HT-29 (cell line): Measurements from ENCODE around the gene SPCS1. TPM values are rescaled to one million over a fixed set of nuclear protein-coding genes. Genes with fewer than 3 reads are reported as not detected.

Source experiments
- DNase-seq: peaks from one replicate; pipeline ENCODE4 v3.0.0-alpha.2; 2015; ENCODE audit warnings: low spot score
- small RNA-seq: library from RNA; depleted of rRNA; stranded (forward); fragments of <200 nt; gene quantifications from one replicate; pipeline ENCODE3, GENCODE V24; 2014
- total RNA-seq: library from RNA; depleted of rRNA; stranded (reverse); fragments of >200 nt; shearing (Covaris generic); gene quantifications from 2 replicates; pipeline ENCODE4 v1.2.3, GENCODE V29; 2014; rRNA removed

The SPCS1 gene
- total RNA-seq, 1 experiment from 2014 or later = 85.7 TPM

DNA sequence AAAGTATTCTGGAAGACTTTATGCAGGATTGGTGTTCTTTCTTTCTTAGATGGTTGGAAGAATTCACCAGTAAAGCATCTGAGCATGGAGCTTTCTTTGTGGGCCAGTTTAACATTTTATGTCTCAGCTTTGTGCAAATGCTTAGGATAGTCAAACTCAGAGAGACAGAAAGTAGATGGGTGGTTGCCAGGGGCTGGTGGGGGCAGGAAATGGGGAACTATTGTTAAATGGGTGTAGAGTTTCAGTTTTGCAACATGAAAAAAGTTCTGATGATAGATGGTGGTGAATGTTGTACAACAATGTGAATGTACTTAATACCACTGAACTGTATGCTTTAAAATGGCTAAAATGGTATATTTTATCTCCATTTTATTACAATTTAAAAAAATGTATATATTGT, 24.8 kb downstream of the SPCS1 start:
- no peak for DNase-seq

DNA sequence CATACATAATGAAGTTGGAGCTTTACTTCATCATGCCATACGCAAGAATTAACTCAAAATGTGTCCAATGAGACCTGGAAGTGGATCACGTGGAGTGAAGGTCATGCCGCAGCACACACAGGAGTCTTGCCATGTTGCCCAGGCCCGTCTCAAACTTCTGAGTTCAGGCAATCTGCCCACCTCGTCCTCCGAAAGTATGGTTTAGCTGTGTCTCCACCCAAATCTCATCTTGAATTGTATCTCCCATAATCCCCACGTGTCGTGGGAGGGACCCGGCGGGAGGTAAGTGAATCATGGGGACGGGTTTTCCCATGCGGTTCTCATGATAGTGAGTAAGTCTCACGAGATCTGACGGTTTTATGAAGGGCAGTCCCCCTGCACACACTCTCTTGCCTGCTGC, 25.7 kb downstream of the SPCS1 start:
- no peak for DNase-seq

DNA sequence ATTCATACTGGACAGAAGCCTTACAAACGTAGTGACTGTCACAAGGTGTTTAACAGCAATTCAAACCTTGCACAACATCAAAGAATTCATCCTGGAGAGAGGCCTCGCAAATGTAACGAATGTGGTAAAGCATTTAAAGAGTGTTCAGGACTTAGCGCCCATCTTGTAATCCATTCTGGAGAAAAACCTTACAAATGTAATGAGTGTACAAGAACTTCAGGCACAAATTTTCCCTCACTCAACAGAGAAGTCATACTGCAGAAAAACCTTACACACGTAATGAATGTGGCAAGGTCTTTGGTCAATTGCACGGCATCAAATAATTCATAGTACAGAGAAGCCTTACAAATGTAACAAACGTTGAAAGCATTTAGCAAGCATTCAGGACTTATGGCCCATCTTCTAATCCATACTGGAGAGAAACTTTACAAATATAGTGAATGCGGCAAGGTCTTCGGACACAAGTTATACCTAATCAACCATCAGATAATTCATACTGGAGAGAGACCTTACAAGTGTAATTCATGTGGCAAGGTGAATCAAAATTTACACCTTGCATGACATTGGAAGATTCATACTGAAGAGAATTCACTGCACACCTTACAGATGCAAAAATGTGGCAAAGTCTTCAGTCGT, 27.5 kb downstream of the SPCS1 start:
- no peak for DNase-seq

DNA sequence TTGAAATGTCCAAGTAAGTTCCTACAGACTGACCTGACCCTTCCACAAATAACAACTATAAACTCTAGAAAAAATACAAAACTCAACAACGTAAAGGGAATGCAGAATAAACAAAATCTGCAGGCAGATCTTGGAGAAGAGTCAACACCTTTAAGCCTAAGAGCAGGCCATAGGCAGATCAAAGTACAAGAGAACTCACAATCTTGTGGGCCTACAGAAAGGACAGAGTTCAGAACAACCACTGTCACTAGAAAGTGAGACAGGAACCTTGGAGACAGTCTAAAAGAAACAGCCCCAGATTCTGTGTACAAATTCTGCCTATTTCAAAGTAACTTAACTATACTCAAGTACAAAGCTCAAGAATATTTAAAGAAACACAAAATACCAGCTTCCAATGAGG, 33.8 kb downstream of the SPCS1 start:
- no peak for DNase-seq

DNA sequence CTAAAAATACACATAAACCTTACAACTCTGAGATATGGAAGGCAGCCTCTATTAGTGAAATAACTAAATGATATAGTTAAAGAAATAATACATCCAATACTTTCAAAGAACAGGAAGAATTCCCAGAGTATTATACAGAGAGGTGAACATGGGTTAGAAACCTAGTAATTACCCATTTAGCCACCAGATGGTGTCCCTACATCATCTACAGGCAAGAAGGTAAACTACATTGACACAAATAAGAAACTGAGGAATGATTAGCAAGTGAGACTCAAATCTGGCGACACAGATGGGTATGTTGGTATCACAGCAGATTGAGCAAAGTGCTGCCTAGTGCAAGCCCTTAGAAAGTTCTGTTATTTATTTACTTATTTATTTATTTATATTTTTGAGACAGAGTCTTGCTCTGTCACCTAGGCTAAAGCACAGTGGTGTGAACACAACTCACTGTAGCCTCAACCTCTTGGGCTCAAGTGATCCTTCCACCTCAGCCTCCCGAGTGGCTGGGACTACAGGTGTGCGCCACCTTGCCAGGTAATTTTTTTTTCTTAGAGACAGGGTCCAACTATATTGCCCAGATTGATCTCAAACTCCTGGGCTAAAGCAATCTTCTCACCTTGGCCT, 36.6 kb downstream of the SPCS1 start:
- peak; percentile 34 for DNase-seq

DNA sequence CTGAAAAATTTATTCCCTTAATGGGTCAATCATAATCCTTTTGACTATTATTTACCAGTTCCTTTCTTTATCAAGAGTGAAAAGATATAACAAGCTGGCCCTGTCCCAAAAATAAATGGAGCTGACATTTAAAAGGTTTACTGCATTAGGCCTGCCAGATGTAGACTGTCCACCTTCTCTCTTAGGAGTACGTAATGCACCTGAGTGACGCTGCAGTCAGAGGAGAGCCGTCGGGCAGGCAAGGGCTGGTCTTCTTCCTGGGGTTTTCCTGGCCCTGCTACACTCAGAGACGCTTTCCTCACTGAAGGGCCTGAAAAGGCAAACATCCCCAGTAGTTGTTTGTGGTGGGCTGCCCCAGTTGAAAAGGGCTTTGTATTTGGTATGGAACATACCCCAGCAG, 37.2 kb downstream of the SPCS1 start:
- no peak for DNase-seq

DNA sequence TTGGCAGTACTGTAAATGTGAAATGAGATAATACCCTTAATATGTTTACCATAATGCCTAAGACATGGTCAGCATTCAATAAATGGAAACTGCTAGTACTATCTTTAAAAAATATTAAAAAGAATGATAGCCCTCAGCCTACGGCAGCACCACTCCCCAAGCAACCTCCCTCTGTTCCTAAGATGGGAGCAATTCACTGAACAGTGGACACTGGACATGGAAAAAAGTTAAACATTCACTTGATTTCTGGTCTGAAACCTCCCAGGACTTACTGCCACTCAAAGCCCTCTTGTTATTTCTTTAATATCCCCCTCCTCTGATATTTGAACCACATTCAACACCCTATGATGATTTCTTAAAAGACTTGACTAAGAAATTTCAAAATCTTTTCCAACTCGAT, 37.8 kb downstream of the SPCS1 start:
- no peak for DNase-seq

DNA sequence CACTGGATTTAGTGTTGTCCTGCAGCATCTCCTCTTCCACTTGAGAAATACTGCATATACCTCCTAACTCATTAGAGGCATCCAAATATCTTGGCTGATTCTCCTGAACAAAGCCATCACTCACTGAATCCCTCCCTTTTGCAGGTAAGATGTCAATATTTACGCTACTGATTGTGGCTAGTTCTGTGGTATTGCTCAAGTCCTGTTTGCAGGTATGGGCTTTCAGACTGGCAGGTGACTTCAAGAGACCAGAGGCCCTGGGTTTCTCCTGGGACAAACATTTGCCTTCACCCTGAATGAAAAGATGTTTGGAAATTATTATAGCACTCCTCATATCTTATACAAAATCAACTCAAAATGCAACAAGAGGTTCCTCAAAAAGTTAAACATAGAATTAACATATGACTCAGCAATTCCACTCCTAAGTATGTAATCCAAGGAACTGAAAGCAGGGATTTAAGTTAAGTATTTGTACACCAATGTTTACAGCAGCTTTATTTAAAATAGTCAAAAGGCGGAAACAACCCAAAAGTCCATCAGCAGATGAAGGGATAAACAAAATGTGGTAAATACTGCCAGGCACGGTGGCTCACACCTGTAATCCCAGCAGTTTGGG, 46.2 kb downstream of the SPCS1 start:
- no peak for DNase-seq

DNA sequence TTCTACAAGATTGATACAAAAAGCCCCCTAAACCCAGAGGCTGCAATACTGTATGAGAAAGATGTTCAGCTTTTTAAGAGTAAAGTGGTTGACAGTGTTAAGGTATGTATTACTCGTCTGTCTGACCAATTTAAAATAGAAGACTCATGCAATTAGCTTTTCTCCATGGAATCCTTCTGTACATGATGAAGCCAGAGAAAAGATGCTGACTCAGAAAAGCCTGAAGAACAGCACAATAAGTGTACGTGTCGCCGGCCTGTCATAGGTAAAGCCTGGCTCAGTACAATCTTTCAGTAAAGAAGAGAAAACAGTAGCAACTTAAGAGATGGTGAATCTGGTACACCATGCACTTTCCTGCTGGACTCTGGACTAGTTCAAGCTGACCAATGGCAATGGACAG, 48.5 kb downstream of the SPCS1 start:
- no peak for DNase-seq

DNA sequence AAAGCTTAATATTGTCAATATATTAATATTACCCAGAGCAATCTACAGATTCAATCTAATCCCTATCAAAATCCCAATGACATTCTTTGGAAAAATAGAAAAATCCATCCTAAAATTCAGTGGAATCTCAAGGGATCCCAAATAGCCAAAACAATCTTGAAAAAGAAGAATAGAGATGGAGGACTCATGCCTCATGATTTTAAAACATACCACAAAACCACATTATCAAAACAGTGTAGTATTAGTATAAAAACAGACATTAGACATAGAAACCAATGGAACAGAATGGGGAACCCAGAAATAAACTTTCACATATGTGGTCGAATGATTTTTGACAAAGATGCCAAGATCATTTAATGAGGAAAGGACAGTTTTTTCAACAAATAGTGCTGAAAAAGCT, 50.2 kb downstream of the SPCS1 start:
- no peak for DNase-seq

Small RNA genes lying within 50 kb of the gene (small RNA-seq; reads per million reads assigned to genes)
- gene AC006254.2 = not detected
- gene RF00569 = 2,309 reads per million, percentile 99 among the genes with 10 or more reads in this experiment
- gene RF01183 = not detected
- 1.2 reads per million, percentile 45 among the genes with 10 or more reads in this experiment for gene SNORD19
- gene SNORD19B = not detected
- 1,125 reads per million, percentile 99 among the genes with 10 or more reads in this experiment for gene SNORD69

Other genes with a start within 250 kb of the SPCS1 start
- gene STAB1, start 210.8 kb upstream of the SPCS1 start, total RNA-seq = 0.03 TPM in 1 of 2 replicates, not detected in the other
- gene NT5DC2, start 172.2 kb upstream of the SPCS1 start, total RNA-seq = 119 and 120 TPM in 2 replicates
- 15.3 and 38.3 TPM in 2 replicates for gene UQCC5, start 169.5 kb upstream of the SPCS1 start, total RNA-seq
- gene PBRM1, start 20.2 kb upstream of the SPCS1 start, total RNA-seq = 25.4 and 27.6 TPM in 2 replicates
- gene GNL3, start 20.1 kb upstream of the SPCS1 start, total RNA-seq = 69.6 and 69.8 TPM in 2 replicates
- gene GLT8D1, start 315 bp upstream of the SPCS1 start, total RNA-seq = 30.0 and 34.4 TPM in 2 replicates
- gene NEK4, start 64.8 kb downstream of the SPCS1 start, total RNA-seq = 14.6 and 15.6 TPM in 2 replicates
- gene ITIH1, start 71.5 kb downstream of the SPCS1 start, total RNA-seq = 0.08 TPM in 1 of 2 replicates, not detected in the other
- gene ITIH3, start 88.7 kb downstream of the SPCS1 start, total RNA-seq = not detected in 2 replicates
- gene ITIH4, start 124.6 kb downstream of the SPCS1 start, total RNA-seq = 0.08 TPM in 1 of 2 replicates, not detected in the other
- not detected in 2 replicates for gene MUSTN1, start 128.9 kb downstream of the SPCS1 start, total RNA-seq
- 5.1 and 8.4 TPM in 2 replicates for gene STIMATE, start 191.4 kb downstream of the SPCS1 start, total RNA-seq